Measurements from ENCODE around the gene SLC9A9. TPM values are rescaled to one million over a fixed set of nuclear protein-coding genes. Genes with fewer than 3 reads are reported as not detected.

SLC9A9 gene
- total RNA-seq, 2 experiments from 2014 or later, result 12.2 TPM

GRCh38 chr3:143263852-143264513 lies 584.3 kb downstream of the SLC9A9 start:
- Histone ChIP-seq H3K36me3 (ENCODE audit: insufficient read depth, low read length) (peaks cover 11% of the 10 kb centered on the region), H3K4me1 (ENCODE audit: insufficient read depth, low read length) (no peaks in the 10 kb centered on the region), H3K27ac (ENCODE audit: low read depth in 1 of 2, low read length in 2 of 2) (no peak overlapping the region), H3K9me3 (ENCODE audit: control insufficient read depth in 1 of 2, insufficient read depth in 1 of 2, low read length in 2 of 2) (no peaks in the 10 kb centered on the region), H3K27me3 (ENCODE audit: control insufficient read depth in 1 of 2, insufficient read depth in 2 of 2, low read length in 2 of 2) (no peaks in the 10 kb centered on the region), H3K4me3 (ENCODE audit: low read length) (no peak overlapping the region)
- TF ChIP-seq, protein P1, sequence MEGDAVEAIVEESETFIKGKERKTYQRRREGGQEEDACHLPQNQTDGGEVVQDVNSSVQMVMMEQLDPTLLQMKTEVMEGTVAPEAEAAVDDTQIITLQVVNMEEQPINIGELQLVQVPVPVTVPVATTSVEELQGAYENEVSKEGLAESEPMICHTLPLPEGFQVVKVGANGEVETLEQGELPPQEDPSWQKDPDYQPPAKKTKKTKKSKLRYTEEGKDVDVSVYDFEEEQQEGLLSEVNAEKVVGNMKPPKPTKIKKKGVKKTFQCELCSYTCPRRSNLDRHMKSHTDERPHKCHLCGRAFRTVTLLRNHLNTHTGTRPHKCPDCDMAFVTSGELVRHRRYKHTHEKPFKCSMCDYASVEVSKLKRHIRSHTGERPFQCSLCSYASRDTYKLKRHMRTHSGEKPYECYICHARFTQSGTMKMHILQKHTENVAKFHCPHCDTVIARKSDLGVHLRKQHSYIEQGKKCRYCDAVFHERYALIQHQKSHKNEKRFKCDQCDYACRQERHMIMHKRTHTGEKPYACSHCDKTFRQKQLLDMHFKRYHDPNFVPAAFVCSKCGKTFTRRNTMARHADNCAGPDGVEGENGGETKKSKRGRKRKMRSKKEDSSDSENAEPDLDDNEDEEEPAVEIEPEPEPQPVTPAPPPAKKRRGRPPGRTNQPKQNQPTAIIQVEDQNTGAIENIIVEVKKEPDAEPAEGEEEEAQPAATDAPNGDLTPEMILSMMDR (IDR thresholded peaks at IDR 0.05), result no peak
- H3K4me1 Mint-ChIP-seq (ENCODE audit: low read depth), result peaks cover 8% of the 10 kb centered on the region
- ChIA-PET CTCF (no interaction called here), POLR2A (no interaction called here)
- H3K36me3 Mint-ChIP-seq (ENCODE audit: low read depth), result peaks cover 5% of the 10 kb centered on the region
- no peak overlapping the region for H3K27ac Mint-ChIP-seq
- no peaks in the 10 kb centered on the region for H3K9me3 Mint-ChIP-seq
- H3K27me3 Mint-ChIP-seq, result no peaks in the 10 kb centered on the region
- ATAC-seq (ENCODE audit: poor library complexity) (no peak), DNase-seq (no peak)
- intact Hi-C loops (cut with DNase I, micrococcal nuclease), result no loop called here
- no peak overlapping the region for H3K4me3 Mint-ChIP-seq

GRCh38 chr3:143261848-143262247 lies 586.4 kb downstream of the SLC9A9 start:
- H3K27me3 Mint-ChIP-seq, result no peaks in the 10 kb centered on the region
- H3K4me3 Mint-ChIP-seq, result no peak overlapping the region
- ChIA-PET POLR2A (no interaction called here), CTCF (no interaction called here)
- no peak for DNase-seq
- peaks cover 8% of the 10 kb centered on the region for H3K4me1 Mint-ChIP-seq (ENCODE audit: low read depth)
- Histone ChIP-seq H3K9me3 (ENCODE audit: control insufficient read depth in 1 of 2, insufficient read depth in 1 of 2, low read length in 2 of 2) (no peaks in the 10 kb centered on the region), H3K27me3 (ENCODE audit: control insufficient read depth in 1 of 2, insufficient read depth in 2 of 2, low read length in 2 of 2) (no peaks in the 10 kb centered on the region), H3K4me1 (ENCODE audit: insufficient read depth, low read length) (no peaks in the 10 kb centered on the region), H3K36me3 (ENCODE audit: insufficient read depth, low read length) (peaks cover 11% of the 10 kb centered on the region), H3K4me3 (ENCODE audit: low read length) (no peak overlapping the region), H3K27ac (ENCODE audit: low read depth in 1 of 2, low read length in 2 of 2) (no peak overlapping the region)
- ATAC-seq (ENCODE audit: poor library complexity), result no peak
- TF ChIP-seq, protein P1 (IDR thresholded peaks at IDR 0.05), result no peak
- intact Hi-C loops (cut with DNase I, micrococcal nuclease), result no loop called here
- no peaks in the 10 kb centered on the region for H3K9me3 Mint-ChIP-seq
- H3K27ac Mint-ChIP-seq, result no peak overlapping the region
- peaks cover 4% of the 10 kb centered on the region for H3K36me3 Mint-ChIP-seq (ENCODE audit: low read depth)

- intact Hi-C loops (cut with DNase I, micrococcal nuclease), result loop anchor here in 1 of 2 experiments (5.0 kb wide), 1 partner anchor 606 kb away; no protein-coding TSS in a partner anchor
- ChIA-PET POLR2A (no interaction called here), CTCF (no interaction called here)
- Mint-ChIP-seq H3K36me3 (ENCODE audit: low read depth) (no peaks in the 10 kb centered on the region), H3K4me1 (ENCODE audit: low read depth) (peaks cover under 1% of the 10 kb centered on the region), H3K4me3 (no peak overlapping the region), H3K27ac (no peak overlapping the region), H3K9me3 (no peaks in the 10 kb centered on the region), H3K27me3 (no peaks in the 10 kb centered on the region)
- no peak for DNase-seq
- Histone ChIP-seq H3K27me3 (ENCODE audit: control insufficient read depth in 1 of 2, insufficient read depth in 2 of 2, low read length in 2 of 2) (no peaks in the 10 kb centered on the region), H3K4me1 (ENCODE audit: insufficient read depth, low read length) (no peaks in the 10 kb centered on the region), H3K36me3 (ENCODE audit: insufficient read depth, low read length) (no peaks in the 10 kb centered on the region), H3K4me3 (ENCODE audit: low read length) (no peak overlapping the region), H3K9me3 (ENCODE audit: control insufficient read depth in 1 of 2, insufficient read depth in 1 of 2, low read length in 2 of 2) (no peaks in the 10 kb centered on the region), H3K27ac (ENCODE audit: low read depth in 1 of 2, low read length in 2 of 2) (no peak overlapping the region)
- TF ChIP-seq, protein P1 (IDR thresholded peaks at IDR 0.05), result no peak
- no peak for ATAC-seq (ENCODE audit: poor library complexity)
Observed at GRCh38 chr3:143258692-143259091, 589.6 kb downstream of the SLC9A9 start.

Data from CD4-positive, alpha-beta T cell (primary cell).